ENCODE results near the gene FXYD3. TPM values are rescaled to one million over a fixed set of nuclear protein-coding genes. Genes with fewer than 3 reads are reported as not detected.
A peak's percentile ranks its signal among the peaks of the same experiment; 100 is the strongest.

Gene FXYD3
- total RNA-seq, 1 donor from 2014 or later: 2.8 TPM

- H3K27ac Mint-ChIP-seq (ENCODE audit: unreplicated experiment): no peak overlapping the region
- H3K27me3 Mint-ChIP-seq (ENCODE audit: low read depth): no peaks in the 10 kb centered on the region
- H3K36me3 Mint-ChIP-seq (ENCODE audit: low read depth): no peaks in the 10 kb centered on the region
- no peak for DNase-seq (ENCODE audit: low read depth, low spot score)
- no peak for TF ChIP-seq CTCF (conservative IDR thresholded peaks at IDR 0.05)
- H3K4me3 Mint-ChIP-seq: no peak overlapping the region
- H3K4me1 Mint-ChIP-seq: peaks cover 29% of the 10 kb centered on the region
- H3K9me3 Mint-ChIP-seq: peaks cover 4% of the 10 kb centered on the region
These were observed 10.6 kb upstream of the FXYD3 start for GRCh38 chr19:35105047-35105410.

GRCh38 chr19:35105411-35106290 lies 10.0 kb upstream of the FXYD3 start:
- H3K4me1 Mint-ChIP-seq: peaks cover 31% of the 10 kb centered on the region
- DNase-seq (ENCODE audit: low read depth, low spot score): no peak
- no peaks in the 10 kb centered on the region for H3K36me3 Mint-ChIP-seq (ENCODE audit: low read depth)
- no peak for TF ChIP-seq CTCF (conservative IDR thresholded peaks at IDR 0.05)
- peaks cover 4% of the 10 kb centered on the region for H3K9me3 Mint-ChIP-seq
- no peak overlapping the region for H3K27ac Mint-ChIP-seq (ENCODE audit: unreplicated experiment)
- H3K4me3 Mint-ChIP-seq: no peak overlapping the region
- H3K27me3 Mint-ChIP-seq (ENCODE audit: low read depth): no peaks in the 10 kb centered on the region

GRCh38 chr19:35106291-35106583 lies 9.4 kb upstream of the FXYD3 start:
- Mint-ChIP-seq H3K27me3 (ENCODE audit: low read depth) (no peaks in the 10 kb centered on the region), H3K27ac (ENCODE audit: unreplicated experiment) (no peak overlapping the region), H3K4me1 (peaks cover 31% of the 10 kb centered on the region), H3K4me3 (no peak overlapping the region), H3K36me3 (ENCODE audit: low read depth) (no peaks in the 10 kb centered on the region), H3K9me3 (peaks cover 4% of the 10 kb centered on the region)
- TF ChIP-seq CTCF (conservative IDR thresholded peaks at IDR 0.05): no peak
- no peak for DNase-seq (ENCODE audit: low read depth, low spot score)

- H3K27me3 Mint-ChIP-seq (ENCODE audit: low read depth): no peaks in the 10 kb centered on the region
- peak overlapping the region; percentile 39 for H3K27ac Mint-ChIP-seq (ENCODE audit: unreplicated experiment)
- H3K9me3 Mint-ChIP-seq: peaks cover 4% of the 10 kb centered on the region
- DNase-seq (ENCODE audit: low read depth, low spot score): no peak
- H3K4me3 Mint-ChIP-seq: peak overlapping the region; percentile 16
- no peak for TF ChIP-seq CTCF (conservative IDR thresholded peaks at IDR 0.05)
- peaks cover 34% of the 10 kb centered on the region for H3K4me1 Mint-ChIP-seq
- no peaks in the 10 kb centered on the region for H3K36me3 Mint-ChIP-seq (ENCODE audit: low read depth)
These were observed 8.6 kb upstream of the FXYD3 start for GRCh38 chr19:35106898-35107541.

- TF ChIP-seq CTCF (conservative IDR thresholded peaks at IDR 0.05): no peak
- peak overlapping the region; percentile 39 for H3K27ac Mint-ChIP-seq (ENCODE audit: unreplicated experiment)
- peak overlapping the region; percentile 16 for H3K4me3 Mint-ChIP-seq
- H3K36me3 Mint-ChIP-seq (ENCODE audit: low read depth): no peaks in the 10 kb centered on the region
- peaks cover 36% of the 10 kb centered on the region for H3K4me1 Mint-ChIP-seq
- H3K9me3 Mint-ChIP-seq: peaks cover 4% of the 10 kb centered on the region
- DNase-seq (ENCODE audit: low read depth, low spot score): peak; percentile 41
- H3K27me3 Mint-ChIP-seq (ENCODE audit: low read depth): no peaks in the 10 kb centered on the region
These were observed 8.1 kb upstream of the FXYD3 start for GRCh38 chr19:35107545-35107944.
